Measurements from ENCODE around the gene NSUN2.

NSUN2 gene

DNA sequence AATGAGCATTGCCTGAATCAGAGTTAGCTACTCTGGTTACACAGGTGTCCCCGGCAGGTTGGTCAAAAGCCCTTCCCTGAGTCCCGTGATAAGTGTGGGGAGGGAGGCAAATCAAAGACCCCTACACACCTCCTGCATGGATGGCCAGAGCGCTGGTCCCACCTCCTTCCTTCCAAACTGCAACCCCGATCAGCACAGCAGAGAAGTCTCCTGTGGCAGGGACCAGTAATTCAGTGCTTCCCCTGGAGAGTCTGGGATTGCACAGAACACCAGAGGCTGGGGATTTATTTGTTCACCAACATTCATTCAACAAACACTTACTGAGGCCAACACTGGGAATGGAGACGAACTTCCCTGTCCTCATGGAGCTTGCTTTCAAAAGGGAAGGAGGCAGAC lies 46.2 kb downstream of the NSUN2 start:
- H3K9me3 ChIP-seq (ENCODE audit: control insufficient read depth, insufficient read depth, low read length) = no peaks in the 10 kb centered on the region
- peaks cover 20% of the 10 kb centered on the region for H3K27me3 ChIP-seq (ENCODE audit: control insufficient read depth, low read length)
- H3K4me2 ChIP-seq (ENCODE audit: low read length) = no peak overlapping the region
- no peak overlapping the region for H3K27ac ChIP-seq (ENCODE audit: low read depth, low read length)
- no peaks in the 10 kb centered on the region for H4K20me1 ChIP-seq (ENCODE audit: control insufficient read depth, insufficient read depth, low read depth, low read length)
- no peaks in the 10 kb centered on the region for H3K79me2 ChIP-seq (ENCODE audit: control insufficient read depth, low read length)
- no peaks in the 10 kb centered on the region for H3K4me1 ChIP-seq (ENCODE audit: control insufficient read depth, low read length)
- no peaks in the 10 kb centered on the region for H3K36me3 ChIP-seq (ENCODE audit: control insufficient read depth, low read length)
- TF ChIP-seq, protein P1, sequence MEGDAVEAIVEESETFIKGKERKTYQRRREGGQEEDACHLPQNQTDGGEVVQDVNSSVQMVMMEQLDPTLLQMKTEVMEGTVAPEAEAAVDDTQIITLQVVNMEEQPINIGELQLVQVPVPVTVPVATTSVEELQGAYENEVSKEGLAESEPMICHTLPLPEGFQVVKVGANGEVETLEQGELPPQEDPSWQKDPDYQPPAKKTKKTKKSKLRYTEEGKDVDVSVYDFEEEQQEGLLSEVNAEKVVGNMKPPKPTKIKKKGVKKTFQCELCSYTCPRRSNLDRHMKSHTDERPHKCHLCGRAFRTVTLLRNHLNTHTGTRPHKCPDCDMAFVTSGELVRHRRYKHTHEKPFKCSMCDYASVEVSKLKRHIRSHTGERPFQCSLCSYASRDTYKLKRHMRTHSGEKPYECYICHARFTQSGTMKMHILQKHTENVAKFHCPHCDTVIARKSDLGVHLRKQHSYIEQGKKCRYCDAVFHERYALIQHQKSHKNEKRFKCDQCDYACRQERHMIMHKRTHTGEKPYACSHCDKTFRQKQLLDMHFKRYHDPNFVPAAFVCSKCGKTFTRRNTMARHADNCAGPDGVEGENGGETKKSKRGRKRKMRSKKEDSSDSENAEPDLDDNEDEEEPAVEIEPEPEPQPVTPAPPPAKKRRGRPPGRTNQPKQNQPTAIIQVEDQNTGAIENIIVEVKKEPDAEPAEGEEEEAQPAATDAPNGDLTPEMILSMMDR (IDR thresholded peaks at IDR 0.05; ENCODE audit: low read depth, low read length, poor library complexity, severe bottlenecking) = no peak
- TF ChIP-seq EZH2phosphoT487 (IDR thresholded peaks at IDR 0.05; ENCODE audit: borderline replicate concordance, low read length) = no peak
- no peaks in the 10 kb centered on the region for H3K9me2 ChIP-seq (replicated peaks; ENCODE audit: control insufficient read depth, low read length)
- H3F3A ChIP-seq (ENCODE audit: control insufficient read depth, insufficient read depth) = no peaks in the 10 kb centered on the region
- H3K4me3 ChIP-seq (ENCODE audit: low read length) = no peak overlapping the region

DNA sequence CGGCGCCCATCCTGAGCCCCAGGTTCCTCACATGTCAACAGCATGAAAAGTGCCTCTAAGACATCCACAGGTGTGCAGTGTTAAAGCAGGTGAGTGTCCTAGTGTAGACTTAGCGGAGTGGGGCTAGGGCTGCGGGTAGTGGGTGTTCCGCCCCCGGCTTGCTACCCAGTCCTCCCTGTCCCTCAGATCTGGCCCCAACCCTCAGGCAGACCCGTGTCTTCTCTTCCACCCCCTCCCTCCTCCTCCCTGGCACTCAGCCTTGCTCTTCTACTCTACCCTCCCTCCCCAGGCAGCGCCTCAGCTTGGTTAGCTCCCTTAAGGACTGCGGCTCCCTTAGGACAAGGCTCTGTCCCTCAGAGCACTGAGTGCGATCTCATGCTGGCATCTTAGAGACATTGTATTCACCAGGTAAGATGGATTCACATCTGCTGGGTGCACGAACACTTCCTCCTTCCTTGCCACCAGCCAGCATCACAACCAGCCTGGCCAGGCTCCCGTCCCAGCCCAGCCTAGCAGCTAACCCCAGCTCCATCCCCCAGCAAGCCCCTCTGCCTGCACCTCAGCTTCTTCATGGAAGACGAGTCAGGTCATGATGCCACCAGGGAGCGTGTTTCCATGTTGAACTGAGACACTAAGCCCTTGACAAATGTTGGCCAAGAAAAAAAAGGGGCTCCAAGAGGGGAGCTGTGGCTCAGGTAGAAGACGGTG lies 46.8 kb downstream of the NSUN2 start:
- no peak overlapping the region for H3K4me2 ChIP-seq (ENCODE audit: low read length)
- H3K9me3 ChIP-seq (ENCODE audit: control insufficient read depth, insufficient read depth, low read length) = no peaks in the 10 kb centered on the region
- H3K27ac ChIP-seq (ENCODE audit: low read depth, low read length) = no peak overlapping the region
- no peaks in the 10 kb centered on the region for H3F3A ChIP-seq (ENCODE audit: control insufficient read depth, insufficient read depth)
- H3K79me2 ChIP-seq (ENCODE audit: control insufficient read depth, low read length) = no peaks in the 10 kb centered on the region
- H3K4me3 ChIP-seq (ENCODE audit: low read length) = no peak overlapping the region
- peaks cover 24% of the 10 kb centered on the region for H3K27me3 ChIP-seq (ENCODE audit: control insufficient read depth, low read length)
- no peaks in the 10 kb centered on the region for H3K36me3 ChIP-seq (ENCODE audit: control insufficient read depth, low read length)
- TF ChIP-seq, protein P1 (IDR thresholded peaks at IDR 0.05; ENCODE audit: low read depth, low read length, poor library complexity, severe bottlenecking) = no peak
- TF ChIP-seq EZH2phosphoT487 (IDR thresholded peaks at IDR 0.05; ENCODE audit: borderline replicate concordance, low read length) = no peak
- H4K20me1 ChIP-seq (ENCODE audit: control insufficient read depth, insufficient read depth, low read depth, low read length) = no peaks in the 10 kb centered on the region
- no peaks in the 10 kb centered on the region for H3K4me1 ChIP-seq (ENCODE audit: control insufficient read depth, low read length)
- no peaks in the 10 kb centered on the region for H3K9me2 ChIP-seq (replicated peaks; ENCODE audit: control insufficient read depth, low read length)

DNA sequence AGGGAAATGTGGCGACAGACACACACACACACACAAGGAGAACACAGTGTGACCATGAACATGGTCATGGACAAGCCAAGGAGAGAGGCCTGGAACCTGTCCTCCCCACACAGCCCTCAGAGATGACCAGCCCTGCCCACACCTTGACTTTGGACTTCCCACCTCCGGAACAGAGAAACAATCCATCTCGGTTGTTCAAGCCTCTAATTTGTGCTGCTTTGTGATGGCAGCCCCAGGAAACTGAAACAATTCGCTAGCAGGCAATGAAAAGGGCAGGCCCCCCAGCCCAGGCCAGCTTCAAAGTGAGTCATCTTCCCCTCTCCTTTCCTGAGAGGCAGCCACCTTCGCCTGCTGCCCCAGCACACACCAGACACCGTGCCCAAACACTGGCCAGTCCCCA lies 47.7 kb downstream of the NSUN2 start:
- H4K20me1 ChIP-seq (ENCODE audit: control insufficient read depth, insufficient read depth, low read depth, low read length) = no peaks in the 10 kb centered on the region
- TF ChIP-seq, protein P1 (IDR thresholded peaks at IDR 0.05; ENCODE audit: low read depth, low read length, poor library complexity, severe bottlenecking) = no peak
- no peak for TF ChIP-seq EZH2phosphoT487 (IDR thresholded peaks at IDR 0.05; ENCODE audit: borderline replicate concordance, low read length)
- H3F3A ChIP-seq (ENCODE audit: control insufficient read depth, insufficient read depth) = no peaks in the 10 kb centered on the region
- H3K4me3 ChIP-seq (ENCODE audit: low read length) = no peak overlapping the region
- H3K27ac ChIP-seq (ENCODE audit: low read depth, low read length) = no peak overlapping the region
- H3K9me2 ChIP-seq (replicated peaks; ENCODE audit: control insufficient read depth, low read length) = no peaks in the 10 kb centered on the region
- H3K36me3 ChIP-seq (ENCODE audit: control insufficient read depth, low read length) = no peaks in the 10 kb centered on the region
- no peaks in the 10 kb centered on the region for H3K9me3 ChIP-seq (ENCODE audit: control insufficient read depth, insufficient read depth, low read length)
- no peak overlapping the region for H3K4me2 ChIP-seq (ENCODE audit: low read length)
- peaks cover 25% of the 10 kb centered on the region for H3K27me3 ChIP-seq (ENCODE audit: control insufficient read depth, low read length)
- no peaks in the 10 kb centered on the region for H3K4me1 ChIP-seq (ENCODE audit: control insufficient read depth, low read length)
- H3K79me2 ChIP-seq (ENCODE audit: control insufficient read depth, low read length) = no peaks in the 10 kb centered on the region

All from DOHH2 (cell line).